ENCODE data around the gene SSX5.

DNA sequence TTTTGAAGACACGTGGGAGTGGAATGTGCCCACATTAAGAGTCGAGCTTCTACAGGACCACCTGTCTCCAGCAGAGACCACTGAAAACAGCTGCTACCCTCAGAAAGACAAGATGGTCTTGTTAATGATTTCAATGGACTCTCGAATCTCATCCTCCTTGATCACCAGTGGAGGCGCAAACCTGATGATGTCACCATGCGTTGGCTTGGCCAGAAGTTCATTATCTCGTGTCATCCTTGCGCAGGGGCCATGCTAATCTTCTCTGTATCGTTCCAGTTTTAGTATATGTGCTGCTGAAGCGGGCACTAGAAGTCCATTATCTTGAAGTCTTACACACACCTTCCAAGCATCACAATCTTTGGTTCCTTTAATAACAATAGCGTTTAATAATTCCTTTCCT is 42.8 kb downstream of the SSX5 start:
- TF ChIP-seq, protein P1, sequence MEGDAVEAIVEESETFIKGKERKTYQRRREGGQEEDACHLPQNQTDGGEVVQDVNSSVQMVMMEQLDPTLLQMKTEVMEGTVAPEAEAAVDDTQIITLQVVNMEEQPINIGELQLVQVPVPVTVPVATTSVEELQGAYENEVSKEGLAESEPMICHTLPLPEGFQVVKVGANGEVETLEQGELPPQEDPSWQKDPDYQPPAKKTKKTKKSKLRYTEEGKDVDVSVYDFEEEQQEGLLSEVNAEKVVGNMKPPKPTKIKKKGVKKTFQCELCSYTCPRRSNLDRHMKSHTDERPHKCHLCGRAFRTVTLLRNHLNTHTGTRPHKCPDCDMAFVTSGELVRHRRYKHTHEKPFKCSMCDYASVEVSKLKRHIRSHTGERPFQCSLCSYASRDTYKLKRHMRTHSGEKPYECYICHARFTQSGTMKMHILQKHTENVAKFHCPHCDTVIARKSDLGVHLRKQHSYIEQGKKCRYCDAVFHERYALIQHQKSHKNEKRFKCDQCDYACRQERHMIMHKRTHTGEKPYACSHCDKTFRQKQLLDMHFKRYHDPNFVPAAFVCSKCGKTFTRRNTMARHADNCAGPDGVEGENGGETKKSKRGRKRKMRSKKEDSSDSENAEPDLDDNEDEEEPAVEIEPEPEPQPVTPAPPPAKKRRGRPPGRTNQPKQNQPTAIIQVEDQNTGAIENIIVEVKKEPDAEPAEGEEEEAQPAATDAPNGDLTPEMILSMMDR (IDR thresholded peaks at IDR 0.05) = no peak
- no peak for TF ChIP-seq POLR2A (IDR thresholded peaks at IDR 0.05)

Data from right lobe of liver (tissue), 4 donors.